GM18507 (cell line): ENCODE measurements around the gene RAB40C.

ENCODE experiments used
- DNase-seq: peaks from one replicate; pipeline ENCODE4 v3.0.0; 2011; ENCODE audit warnings: low read depth; ENCODE audit not compliant: insufficient read length; ENCODE audit errors: extremely low spot score
- FAIRE-seq: peaks from 2 replicates; lab custom pipeline; 2011; peaks lifted over from hg19 to GRCh38; lab: Jason Lieb, UNC

Gene RAB40C

DNA sequence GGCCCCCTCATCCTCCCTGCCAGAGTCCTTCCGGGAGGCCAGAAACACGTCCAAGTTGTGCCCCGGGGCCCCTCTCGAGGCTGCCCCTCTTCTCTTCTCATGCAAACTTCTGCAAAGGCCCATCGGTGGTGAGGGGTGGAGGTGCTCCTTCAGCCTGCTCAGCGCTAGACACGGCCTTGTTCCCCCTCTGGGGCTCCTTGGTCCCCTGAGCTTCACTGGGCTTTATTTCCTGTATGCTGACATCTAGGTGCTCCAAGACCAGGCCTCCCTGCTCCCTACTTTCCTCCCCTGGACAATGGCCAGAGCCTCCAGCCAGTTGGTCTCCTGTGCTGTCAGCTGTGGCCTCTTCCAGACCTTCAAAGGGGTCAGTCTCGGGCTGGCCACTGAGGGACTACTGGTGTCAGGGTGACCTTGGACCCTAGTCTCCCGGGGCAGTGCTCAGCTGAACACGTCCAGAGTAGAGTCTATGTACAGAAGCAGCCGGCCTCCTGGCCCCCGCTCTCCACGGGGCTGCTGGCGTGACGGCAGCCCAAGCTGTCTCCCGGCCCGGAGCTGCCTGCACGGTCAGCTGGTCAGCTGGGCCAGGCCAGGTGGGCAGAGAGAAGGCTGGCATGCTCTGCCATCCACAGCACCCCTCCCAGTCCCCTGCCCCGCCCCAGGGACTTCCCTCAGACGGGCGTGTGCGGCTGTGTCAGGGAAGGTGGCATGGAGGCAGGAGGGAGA lies 31.4 kb upstream of the RAB40C start:
- no peak for FAIRE-seq

DNA sequence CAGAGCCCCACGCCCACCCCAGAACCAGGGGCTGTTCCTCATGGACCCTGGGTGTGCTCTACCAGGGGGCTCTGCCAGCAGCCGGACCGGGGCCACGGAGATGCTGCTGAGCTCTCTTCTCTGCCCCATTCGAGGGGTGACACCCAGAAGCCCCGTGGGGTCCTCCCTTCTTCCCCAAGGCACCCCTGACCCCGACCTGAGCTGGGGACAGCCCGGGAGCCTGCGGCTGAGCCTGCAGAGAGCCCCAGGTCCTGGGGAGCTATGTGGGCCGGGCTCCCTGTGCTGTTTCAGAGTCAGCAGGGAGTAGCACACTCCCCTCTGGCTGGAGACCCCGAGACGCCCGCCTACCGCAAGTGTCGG lies 30.9 kb upstream of the RAB40C start:
- FAIRE-seq, result no peak
- no peak for DNase-seq

More for the DNA sequence above, 31.4 kb upstream of the RAB40C start:
- DNase-seq, result no peak

GRCh38 chr16:559411-560203 lies 30.3 kb upstream of the RAB40C start:
- DNase-seq (no peak), FAIRE-seq (no peak)

DNA sequence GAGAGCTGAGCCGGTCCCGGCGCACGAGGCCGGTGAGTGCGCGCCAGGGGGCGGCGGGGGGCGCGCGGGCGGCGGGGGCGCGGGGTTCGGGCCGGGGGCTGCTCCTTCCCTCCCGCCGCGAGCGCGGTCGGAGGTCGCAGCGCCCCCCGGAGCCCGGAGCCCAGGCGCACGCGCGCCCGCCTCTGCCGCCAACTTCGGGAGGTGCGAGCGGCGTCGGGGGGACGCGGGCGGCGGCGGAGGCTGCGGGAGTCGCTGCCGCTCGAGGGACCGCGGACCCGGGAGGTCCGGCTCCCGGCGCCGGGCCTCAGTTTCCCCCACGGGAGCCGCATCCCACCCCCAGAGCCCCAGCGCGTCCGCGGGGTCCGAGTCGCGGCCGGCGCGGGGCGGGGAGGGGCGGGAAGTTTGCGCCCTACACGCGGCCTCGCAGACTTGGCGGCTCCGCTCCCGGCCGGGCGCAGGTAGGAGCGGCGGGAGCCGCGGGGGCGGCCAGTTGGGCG lies 29.6 kb upstream of the RAB40C start, which contains the start of gene PRR35:
PRR35 (plus strand) TSS at position 191 of the 497 bp plus-strand sequence. CDS start 2,901 bp downstream, outside the sequence.
- no peak for FAIRE-seq
- no peak for DNase-seq

DNA sequence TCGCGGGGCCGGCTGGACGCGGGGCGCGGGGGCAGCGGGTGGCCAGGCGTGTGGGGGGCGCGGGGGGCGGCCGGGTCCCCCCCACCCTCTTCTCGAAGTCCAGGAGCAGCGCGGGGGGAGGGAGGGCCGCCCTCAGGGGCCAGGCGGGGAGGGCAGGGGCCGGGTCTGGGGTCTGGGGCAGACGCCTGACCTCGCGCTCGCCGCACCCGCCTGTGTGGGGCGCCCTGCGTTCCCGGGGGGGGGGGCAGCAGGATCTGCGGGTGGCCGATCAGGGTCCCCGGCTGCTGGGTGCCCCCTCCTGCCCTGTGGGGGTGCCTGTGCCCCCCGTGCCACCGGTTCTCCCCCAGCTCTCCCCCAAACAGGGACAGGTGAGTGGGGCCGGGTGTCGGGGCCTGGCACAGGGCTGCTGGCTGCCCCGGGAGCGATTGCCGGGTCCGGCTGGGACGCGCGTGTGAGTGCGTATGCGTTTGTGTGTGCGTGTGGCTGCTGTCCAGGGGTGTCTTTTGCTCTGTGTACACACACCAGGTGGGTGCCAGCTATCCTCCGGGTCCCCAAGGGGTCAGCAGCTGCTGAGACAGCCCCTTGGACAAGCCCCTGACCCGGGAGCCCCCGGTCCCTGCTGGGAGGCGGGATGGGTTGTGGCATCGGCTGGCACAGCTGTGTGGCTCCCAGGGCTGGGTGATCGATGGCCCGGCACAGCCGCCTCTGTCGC lies 29.0 kb upstream of the RAB40C start:
- DNase-seq (no peak), FAIRE-seq (no peak)

DNA sequence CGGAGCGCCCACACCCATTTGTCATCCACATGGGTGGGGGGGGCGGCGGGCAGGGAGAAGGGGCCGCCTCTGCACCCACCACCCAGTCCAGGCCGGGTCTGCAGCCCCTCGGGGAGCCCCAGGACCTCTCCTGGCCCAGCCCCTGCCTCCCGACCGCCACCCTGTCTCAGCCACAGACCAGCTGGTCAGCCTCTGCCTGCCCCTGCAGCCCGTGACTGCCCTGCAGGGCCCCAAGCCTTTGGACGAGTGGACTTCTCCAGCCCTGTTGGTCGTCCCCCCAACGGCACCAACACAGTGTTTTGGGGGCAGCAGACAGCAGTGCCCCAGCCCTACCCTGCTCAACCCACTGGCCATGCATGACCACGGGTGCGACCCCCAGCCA lies 28.5 kb upstream of the RAB40C start:
- FAIRE-seq (no peak), DNase-seq (no peak)

- DNase-seq (no peak), FAIRE-seq (no peak)
Observed at GRCh38 chr16:561957-562938, 27.6 kb upstream of the RAB40C start.

DNA sequence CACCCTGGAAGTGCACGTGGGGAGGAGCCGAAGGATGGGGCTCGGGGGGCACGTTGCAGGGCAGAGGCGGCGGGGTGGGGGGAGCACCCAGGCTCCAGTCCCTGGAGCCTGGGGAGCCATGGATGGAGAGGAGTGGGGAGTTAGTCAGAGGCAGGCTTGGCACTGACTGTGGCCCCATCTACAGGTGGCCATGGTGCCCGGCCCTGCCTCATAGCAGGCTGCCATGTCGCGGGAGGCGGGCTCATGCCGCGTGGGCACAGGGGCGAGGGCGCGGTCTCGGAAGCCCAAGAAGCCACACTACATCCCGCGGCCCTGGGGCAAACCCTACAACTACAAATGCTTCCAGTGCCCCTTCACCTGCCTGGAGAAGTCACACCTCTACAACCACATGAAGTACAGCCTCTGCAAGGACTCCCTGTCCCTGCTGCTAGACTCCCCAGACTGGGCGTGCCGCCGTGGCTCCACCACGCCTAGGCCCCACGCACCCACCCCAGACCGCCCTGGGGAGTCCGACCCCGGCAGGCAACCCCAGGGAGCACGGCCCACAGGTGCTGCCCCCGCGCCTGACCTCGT lies 26.7 kb upstream of the RAB40C start:
- FAIRE-seq, result no peak

DNA sequence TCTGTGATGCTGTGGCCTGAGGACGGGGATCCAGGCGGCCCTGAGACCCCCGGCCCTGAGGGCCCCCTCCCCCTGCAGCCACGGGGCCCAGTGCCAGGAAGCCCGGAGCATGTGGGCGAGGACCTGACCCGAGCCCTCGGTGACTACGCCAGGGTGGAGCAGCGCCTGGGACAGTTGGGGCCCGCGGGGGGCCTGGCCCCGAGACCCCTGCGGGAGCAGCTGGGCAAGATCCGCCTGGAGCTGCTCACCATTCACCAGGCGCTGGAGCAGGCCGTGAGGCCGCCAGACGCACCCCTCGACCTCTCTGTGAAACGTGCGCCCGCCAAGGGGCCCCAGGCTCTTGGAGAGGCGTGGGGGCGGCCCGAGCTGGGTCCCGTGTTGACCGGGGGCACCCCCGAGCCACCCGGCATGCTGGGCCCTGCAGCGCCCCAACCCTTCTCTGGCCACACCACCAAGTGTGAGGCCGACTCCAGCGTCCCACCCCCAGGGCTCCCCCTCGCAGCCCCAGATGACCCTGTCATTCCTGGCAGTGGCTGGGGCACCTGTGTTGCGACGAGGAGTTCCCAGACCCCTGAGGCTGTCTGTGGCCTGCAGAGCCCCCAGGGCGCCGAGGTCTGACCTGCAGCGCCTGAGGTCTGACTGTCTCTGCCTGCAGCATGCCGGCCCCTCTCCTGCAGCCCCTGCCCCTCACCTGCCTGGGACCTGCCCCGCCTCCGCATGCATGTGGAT lies 25.0 kb upstream of the RAB40C start:
- DNase-seq, result no peak
- FAIRE-seq, result no peak

More for the DNA sequence above, 26.7 kb upstream of the RAB40C start:
- DNase-seq, result no peak

- FAIRE-seq (no peak), DNase-seq (no peak)
Observed at GRCh38 chr16:565419-566330, 24.2 kb upstream of the RAB40C start.

DNA sequence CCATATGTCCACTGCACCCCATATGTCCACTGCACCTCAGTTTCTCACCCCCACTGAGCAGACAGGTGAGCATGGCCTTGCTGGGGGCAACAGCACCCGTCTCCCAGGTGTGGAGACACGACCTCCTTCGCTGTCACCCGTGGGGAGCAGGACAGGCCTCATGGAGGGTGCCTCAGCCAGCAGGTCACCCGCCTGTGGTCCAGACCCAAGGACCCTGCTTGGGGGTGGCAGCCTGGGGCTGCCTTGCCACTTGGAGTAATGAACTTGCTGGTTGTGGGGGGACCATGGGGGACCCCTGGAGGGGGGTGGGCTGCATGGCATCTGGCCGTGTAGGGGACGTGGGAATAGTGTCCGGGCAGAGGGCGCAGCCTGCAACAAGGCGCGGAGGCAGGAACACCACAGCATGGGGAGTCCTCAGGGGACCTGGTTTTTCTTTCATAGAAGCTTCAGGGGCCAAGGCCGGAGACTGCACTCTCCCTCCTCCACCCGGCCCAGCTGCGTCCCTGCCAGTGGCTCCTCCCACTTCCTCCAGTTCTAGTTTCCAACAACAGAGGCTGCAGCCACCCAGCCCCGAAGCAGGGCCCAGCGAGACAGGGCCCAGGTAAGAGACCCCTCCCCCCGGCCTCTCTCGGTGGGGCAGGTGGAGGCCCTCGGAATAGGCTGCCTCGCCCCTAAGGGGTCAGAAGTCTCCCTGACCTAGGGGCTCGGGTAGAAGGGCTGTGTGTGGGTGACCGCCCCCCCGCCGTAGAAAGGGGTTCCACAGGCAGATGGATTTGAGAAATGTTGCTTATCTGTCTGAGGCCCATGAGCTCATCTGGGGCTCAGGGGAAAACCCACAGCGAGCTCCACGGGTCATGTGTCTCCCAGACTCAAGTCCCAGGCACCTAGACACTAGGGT lies 23.1 kb upstream of the RAB40C start, which contains the start of gene NHLRC4:
NHLRC4 (plus strand) TSS at position 531 of the 898 bp plus-strand sequence. CDS start 1,043 bp downstream, outside the sequence.
- FAIRE-seq, result peak; percentile 92
- peak; percentile 79 for DNase-seq

DNA sequence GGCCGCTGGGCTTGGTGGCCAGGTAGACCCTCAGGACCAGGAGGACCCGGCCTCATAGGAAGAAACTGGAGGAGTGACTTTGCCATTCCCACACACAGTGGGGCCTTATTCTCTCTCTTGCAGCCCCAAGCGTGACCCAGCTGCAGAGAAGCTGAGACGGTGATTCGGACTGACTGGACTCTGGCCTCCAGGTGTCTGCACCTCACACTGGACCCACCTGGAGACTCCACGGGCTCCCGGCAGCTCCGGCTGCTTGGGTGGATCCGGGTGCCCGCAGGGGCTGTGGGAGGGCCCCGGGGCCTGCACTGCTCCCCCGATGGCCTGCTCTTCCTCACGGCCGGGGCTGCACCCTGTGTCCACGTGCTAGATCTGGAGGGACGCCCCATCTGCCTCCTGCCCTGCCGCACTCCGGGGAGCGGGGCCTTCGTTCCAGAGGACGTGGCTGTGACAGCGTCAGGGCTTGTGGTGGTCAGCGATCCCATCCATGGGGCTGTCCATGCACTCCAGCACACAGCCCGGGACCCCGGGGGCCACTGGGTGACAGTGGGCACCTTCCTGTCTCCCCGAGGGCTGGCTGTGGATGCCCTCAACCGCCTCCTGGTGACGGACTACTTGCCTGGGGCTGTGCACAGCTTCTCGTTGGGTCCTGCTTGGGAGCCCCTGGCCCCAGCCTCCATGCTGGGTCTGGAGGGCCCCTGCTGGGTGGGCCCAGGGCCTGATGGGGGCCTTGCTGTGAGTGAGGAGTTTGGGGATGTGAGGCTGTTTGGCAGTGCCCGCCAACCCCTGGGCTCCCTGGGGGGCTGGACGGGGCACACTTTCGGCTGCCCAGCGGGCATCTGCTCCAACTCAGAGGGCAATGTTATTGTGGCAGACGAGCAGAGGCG lies 22.3 kb upstream of the RAB40C start:
- FAIRE-seq, result no peak
- no peak for DNase-seq

GRCh38 chr16:568401-569258 lies 21.2 kb upstream of the RAB40C start:
- FAIRE-seq, result no peak
- no peak for DNase-seq
